IMR-90 (cell line): ENCODE measurements around the gene MRC2. TPM values are rescaled to one million over a fixed set of nuclear protein-coding genes. Genes with fewer than 3 reads are reported as not detected.
A peak's percentile ranks its signal among the peaks of the same experiment; 100 is the strongest.

Source experiments
- ATAC-seq: fragments of 200-7000 bp; cut with Tn5 transposase; 2 replicates; pipeline ENCODE4 v1.9.1; 2020; ENCODE audit warnings: low read depth, mild to moderate bottlenecking, moderate library complexity
- BruUV-seq: library from RNA; stranded (reverse); fragments of 400-500 nt; replicated peaks from 2 replicates; lab custom pipeline; 2021; lab: Mats Ljungman, UMichigan
- CTCF ChIA-PET: fragments of 300-600 bp; formaldehyde crosslinking; extraction: SDS; loops from one replicate; lab custom pipeline; 2021; ENCODE audit warnings: antibody characterized with exemption; lab: Yijun Ruan, JAX
- POLR2A ChIA-PET: fragments of 300-600 bp; sonication (Branson Sonifier 250); formaldehyde crosslinking; loops from one replicate; lab custom pipeline; 2022; ENCODE audit warnings: antibody characterized with exemption; ENCODE audit not compliant: unreplicated experiment; lab: Charles Lee
- DNase-seq: peaks from one replicate; pipeline ENCODE4 v3.0.0; 2013
- H2AFZ ChIP-seq: replicated peaks from 2 replicates; pipeline ENCODE3; 2013; ENCODE audit warnings: low read length, mild to moderate bottlenecking; ENCODE audit not compliant: poor library complexity
- H2AK5ac ChIP-seq: 2 replicates; pipeline ENCODE4 v1.6.1; 2013; ENCODE audit warnings: low read depth, low read length, inconsistent platforms
- H2AK9ac ChIP-seq: replicated peaks from 2 replicates; pipeline ENCODE3; 2013; ENCODE audit warnings: mild to moderate bottlenecking, low read depth, low read length, moderate library complexity; ENCODE audit not compliant: poor library complexity
- H2BK120ac ChIP-seq: 2 replicates; pipeline ENCODE4 v1.6.1; 2013; ENCODE audit warnings: low read depth, low read length, inconsistent platforms
- H2BK15ac ChIP-seq: 3 replicates; pipeline ENCODE4 v1.6.1; 2013; ENCODE audit warnings: low read depth, low read length, inconsistent platforms
- H2BK20ac ChIP-seq: 2 replicates; pipeline ENCODE4 v1.6.1; 2013; ENCODE audit warnings: low read depth, mild to moderate bottlenecking, inconsistent platforms, low read length, moderate library complexity
- H2BK5ac ChIP-seq: 2 replicates; pipeline ENCODE4 v1.6.1; 2013; ENCODE audit warnings: mild to moderate bottlenecking, low read depth, low read length, inconsistent platforms; ENCODE audit not compliant: poor library complexity, severe bottlenecking
- H3K14ac ChIP-seq: replicated peaks from 2 replicates; pipeline ENCODE4 v1.6.1; 2013; ENCODE audit warnings: low read depth, low read length, inconsistent platforms
- H3K18ac ChIP-seq: 2 replicates; pipeline ENCODE4 v1.6.1; 2013; ENCODE audit warnings: low read depth, low read length, control low read depth
- H3K23ac ChIP-seq: 2 replicates; pipeline ENCODE4 v1.6.1; 2013; ENCODE audit warnings: low read depth, low read length, inconsistent platforms
- H3K27ac ChIP-seq: 2 replicates; pipeline ENCODE4 v1.5.1; 2013; ENCODE audit warnings: mild to moderate bottlenecking, control low read depth, low read length; ENCODE audit not compliant: insufficient read depth
- H3K27me3 ChIP-seq: 2 replicates; pipeline ENCODE4 v1.6.1; 2013; ENCODE audit warnings: low read length; ENCODE audit not compliant: control insufficient read depth, insufficient read depth
- H3K36me3 ChIP-seq: 2 replicates; pipeline ENCODE4 v1.6.1; 2013; ENCODE audit warnings: low read length, mixed read lengths; ENCODE audit not compliant: control insufficient read depth, insufficient read depth
- H3K4ac ChIP-seq: 2 replicates; pipeline ENCODE4 v1.6.1; 2013; ENCODE audit warnings: low read depth, low read length, inconsistent platforms
- H3K4me1 ChIP-seq: 2 replicates; pipeline ENCODE4 v1.6.1; 2013; ENCODE audit warnings: low read length, mixed read lengths; ENCODE audit not compliant: control insufficient read depth, insufficient read depth
- H3K4me2 ChIP-seq: 2 replicates; pipeline ENCODE4 v1.6.1; 2013; ENCODE audit warnings: low read depth, mild to moderate bottlenecking, control low read depth, low read length, moderate library complexity
- H3K4me3 ChIP-seq: 2 replicates; pipeline ENCODE4 v1.5.1; 2013; ENCODE audit warnings: low read depth, mild to moderate bottlenecking, control low read depth, low read length, moderate library complexity; ENCODE audit not compliant: insufficient read depth
- H3K56ac ChIP-seq: 2 replicates; pipeline ENCODE4 v1.6.1; 2013; ENCODE audit warnings: low read length, inconsistent platforms; ENCODE audit not compliant: insufficient read depth; ENCODE audit errors: extremely low read depth
- H3K79me1 ChIP-seq, 2 experiments: 2 replicates each; pipeline ENCODE4 v1.6.1; 2013; ENCODE audit warnings: low read length in 2 of 2, inconsistent platforms in 1 of 2, low read depth in 1 of 2
- H3K9ac ChIP-seq: 2 replicates; pipeline ENCODE4 v1.6.1; 2013; ENCODE audit warnings: low read depth, low read length, control low read depth
- H3K9me1 ChIP-seq: 2 replicates; pipeline ENCODE4 v1.6.1; 2013; ENCODE audit warnings: low read length, inconsistent platforms; ENCODE audit not compliant: insufficient read depth
- H3K9me3 ChIP-seq: 2 replicates; pipeline ENCODE4 v1.6.1; 2013; ENCODE audit warnings: low read length; ENCODE audit not compliant: control insufficient read depth, insufficient read depth
- H4K20me1 ChIP-seq: 2 replicates; pipeline ENCODE4 v1.6.1; 2013; ENCODE audit warnings: low read length, inconsistent platforms; ENCODE audit not compliant: insufficient read depth
- H4K5ac ChIP-seq: 2 replicates; pipeline ENCODE4 v1.6.1; 2013; ENCODE audit warnings: mild to moderate bottlenecking, low read depth, low read length, control low read depth
- H4K8ac ChIP-seq, 2 experiments: 2 replicates each; pipeline ENCODE4 v1.6.1; 2013; ENCODE audit warnings: low read depth in 2 of 2, low read length in 2 of 2, control low read depth in 1 of 2, inconsistent platforms in 1 of 2
- H4K91ac ChIP-seq: 2 replicates; pipeline ENCODE4 v1.6.1; 2013; ENCODE audit warnings: low read depth, low read length, inconsistent platforms; ENCODE audit not compliant: insufficient read depth
- BHLHE40 ChIP-seq: fragments of 150-350 bp; IDR thresholded peaks from 2 replicates; pipeline ENCODE4 v1.6.1; 2016; ENCODE audit warnings: mild to moderate bottlenecking, low read depth, low read length
- CEBPB ChIP-seq: IDR thresholded peaks from 2 replicates; pipeline ENCODE4 v1.6.1; 2012; ENCODE audit warnings: low read depth, low read length, improper control_type of control experiment
- CHD1 ChIP-seq: IDR thresholded peaks from 2 replicates; pipeline ENCODE4 v1.6.1; 2012; ENCODE audit warnings: low read depth, low read length, improper control_type of control experiment
- CTCF ChIP-seq: conservative IDR thresholded peaks from 2 replicates; pipeline ENCODE4 v1.5.1; 2012; ENCODE audit warnings: mild to moderate bottlenecking, low read depth, low read length, improper control_type of control experiment
- ELK1 ChIP-seq: fragments of 150-350 bp; IDR thresholded peaks from 2 replicates; pipeline ENCODE4 v1.6.1; 2016; ENCODE audit warnings: low read depth, mild to moderate bottlenecking, low read length, moderate library complexity, borderline replicate concordance
- FOS ChIP-seq: fragments of 150-350 bp; IDR thresholded peaks from 2 replicates; pipeline ENCODE4 v1.6.1; 2016; ENCODE audit warnings: low read depth, low read length
- MAFK ChIP-seq: IDR thresholded peaks from 2 replicates; pipeline ENCODE4 v1.6.1; 2012; ENCODE audit warnings: low read depth, low read length, improper control_type of control experiment
- MAZ ChIP-seq: IDR thresholded peaks from 2 replicates; pipeline ENCODE4 v1.6.1; 2012; ENCODE audit warnings: low read depth, mild to moderate bottlenecking, low read length, improper control_type of control experiment, moderate library complexity, borderline replicate concordance
- MXI1 ChIP-seq: IDR thresholded peaks from 2 replicates; pipeline ENCODE4 v1.6.1; 2012; ENCODE audit warnings: low read depth, mild to moderate bottlenecking, low read length, moderate library complexity, borderline replicate concordance
- NFE2L2 ChIP-seq: fragments of 150-350 bp; IDR thresholded peaks from 2 replicates; pipeline ENCODE4 v1.6.1; 2016; ENCODE audit warnings: low read depth, mild to moderate bottlenecking, low read length
- POLR2A ChIP-seq: IDR thresholded peaks from 2 replicates; pipeline ENCODE4 v1.6.1; 2012; ENCODE audit warnings: mild to moderate bottlenecking, low read depth, low read length
- RAD21 ChIP-seq: IDR thresholded peaks from 2 replicates; pipeline ENCODE4 v1.6.1; 2012; ENCODE audit warnings: low read length, improper control_type of control experiment
- RCOR1 ChIP-seq: IDR thresholded peaks from 2 replicates; pipeline ENCODE4 v1.6.1; 2012; ENCODE audit warnings: mild to moderate bottlenecking, low read length, improper control_type of control experiment; ENCODE audit not compliant: insufficient replicate concordance
- RFX5 ChIP-seq: IDR thresholded peaks from 2 replicates; pipeline ENCODE4 v1.8.0; 2012; ENCODE audit warnings: low read depth, mild to moderate bottlenecking, low read length, moderate library complexity
- SMC3 ChIP-seq: fragments of 150-350 bp; IDR thresholded peaks from 2 replicates; pipeline ENCODE4 v1.6.1; 2016; ENCODE audit warnings: low read depth, mild to moderate bottlenecking, antibody characterized with exemption, low read length, moderate library complexity
- USF2 ChIP-seq: fragments of 150-350 bp; IDR thresholded peaks from 2 replicates; pipeline ENCODE4 v1.6.1; 2017; ENCODE audit warnings: mild to moderate bottlenecking, antibody characterized with exemption, low read length, low read depth
- WGBS, 2 experiments: methylation state at CpG; one replicate each; pipeline versions ENCODE4 v1.1.5 to v1.1.7; 2013; ENCODE audit warnings: missing lambda C conversion rate in 2 of 2; ENCODE audit not compliant: insufficient read length in 1 of 2; ENCODE audit errors: extremely low coverage in 2 of 2; 5-methylcytosine and 5-hydroxymethylcytosine counted together
- dilution Hi-C: fragments of 300-500 bp; cut with HindIII; formaldehyde crosslinking; loops from one replicate; pipeline ENCODE4 v1.14.3; 2018; ENCODE audit warnings: low sequenced_read_pairs; ENCODE audit not compliant: unreplicated experiment
- in situ Hi-C: fragments of 300-500 bp; cut with MboI; formaldehyde crosslinking; loops from 3 replicates; pipeline ENCODE4 v1.14.3; 2019; ENCODE audit warnings: low sequenced_read_pairs, inconsistent platforms, mixed read lengths
- intact Hi-C: fragments of 100-400 bp; cut with micrococcal nuclease; formaldehyde crosslinking; loops from 2 replicates; pipeline ENCODE4 v1.10.0; 2022
- polyA plus RNA-seq, 3 experiments: library from polyadenylated mRNA; depleted of rRNA; stranded (reverse); fragments of >200 nt; gene quantifications; 2 replicates each; pipeline ENCODE4 v1.2.3, GENCODE V29; 2012; ENCODE audit warnings: low replicate concordance in 1 of 3
- total RNA-seq: library from RNA; depleted of rRNA; stranded (reverse); fragments of >200 nt; gene quantifications from 2 replicates; pipeline ENCODE4 v1.2.3, GENCODE V29; 2012

MRC2 gene
- total and polyA plus RNA-seq, 2 of the 4 experiments (the other 2 are of a cell fraction), result 39.3 to 137 TPM

GRCh38 chr17:62597920-62598319 is 29.6 kb upstream of the MRC2 start:
- Histone ChIP-seq H2BK120ac (no peak overlapping the region), H3K9ac (no peak overlapping the region), H3K79me1 (peaks cover 32 to 36% of the 10 kb centered on the region in 2 experiments), H3K27me3 (no peaks in the 10 kb centered on the region), H3K4ac (no peak overlapping the region), H2AK5ac (no peak overlapping the region), H3K9me1 (peaks cover 9% of the 10 kb centered on the region), H2AFZ (no peak overlapping the region), H3K23ac (no peak overlapping the region), H2BK20ac (no peak overlapping the region), H3K9me3 (no peaks in the 10 kb centered on the region), H3K14ac (no peak overlapping the region), H3K4me1 (peaks cover under 1% of the 10 kb centered on the region; the same call in 1 of the 2 replicates), H4K91ac (no peak overlapping the region), H3K18ac (no peak overlapping the region), H3K4me3 (no peak overlapping the region), H3K36me3 (peaks cover 36% of the 10 kb centered on the region), H2AK9ac (no peak overlapping the region), H4K8ac (no peak overlapping the region), H4K20me1 (peaks cover 5% of the 10 kb centered on the region), H3K27ac (no peak overlapping the region), H3K56ac (no peak overlapping the region), H4K5ac (no peak overlapping the region), H3K4me2 (no peak overlapping the region), H2BK5ac (no peak overlapping the region), H2BK15ac (no peak overlapping the region)
- WGBS, 2 experiments, result no CpG with 5 or more reads among the region's 2 CpGs
- DNase-seq, result no peak
- in situ Hi-C loops (no loop called here), dilution Hi-C loops (no loop called here), intact Hi-C loops (no loop called here)
- ChIA-PET POLR2A (no interaction called here), CTCF (no interaction called here)
- no TSS peak for BruUV-seq
- peak; percentile 40 for ATAC-seq
- TF ChIP-seq SMC3 (no peak), CEBPB (no peak), POLR2A (no peak), MAZ (no peak), MAFK (no peak), NFE2L2 (no peak), USF2 (no peak), CTCF (no peak), CHD1 (no peak), RAD21 (no peak), RFX5 (no peak), BHLHE40 (no peak), RCOR1 (no peak), MXI1 (no peak), FOS (no peak), ELK1 (no peak)
